GM21515 (cell line): ENCODE measurements around the gene HOXA2.

Experiments used
- ATAC-seq: cut with Tn5 transposase; IDR thresholded peaks from one replicate; pipeline ENCODE4 v1.9.1; 2021; ENCODE audit not compliant: unreplicated experiment

HOXA2 gene

DNA sequence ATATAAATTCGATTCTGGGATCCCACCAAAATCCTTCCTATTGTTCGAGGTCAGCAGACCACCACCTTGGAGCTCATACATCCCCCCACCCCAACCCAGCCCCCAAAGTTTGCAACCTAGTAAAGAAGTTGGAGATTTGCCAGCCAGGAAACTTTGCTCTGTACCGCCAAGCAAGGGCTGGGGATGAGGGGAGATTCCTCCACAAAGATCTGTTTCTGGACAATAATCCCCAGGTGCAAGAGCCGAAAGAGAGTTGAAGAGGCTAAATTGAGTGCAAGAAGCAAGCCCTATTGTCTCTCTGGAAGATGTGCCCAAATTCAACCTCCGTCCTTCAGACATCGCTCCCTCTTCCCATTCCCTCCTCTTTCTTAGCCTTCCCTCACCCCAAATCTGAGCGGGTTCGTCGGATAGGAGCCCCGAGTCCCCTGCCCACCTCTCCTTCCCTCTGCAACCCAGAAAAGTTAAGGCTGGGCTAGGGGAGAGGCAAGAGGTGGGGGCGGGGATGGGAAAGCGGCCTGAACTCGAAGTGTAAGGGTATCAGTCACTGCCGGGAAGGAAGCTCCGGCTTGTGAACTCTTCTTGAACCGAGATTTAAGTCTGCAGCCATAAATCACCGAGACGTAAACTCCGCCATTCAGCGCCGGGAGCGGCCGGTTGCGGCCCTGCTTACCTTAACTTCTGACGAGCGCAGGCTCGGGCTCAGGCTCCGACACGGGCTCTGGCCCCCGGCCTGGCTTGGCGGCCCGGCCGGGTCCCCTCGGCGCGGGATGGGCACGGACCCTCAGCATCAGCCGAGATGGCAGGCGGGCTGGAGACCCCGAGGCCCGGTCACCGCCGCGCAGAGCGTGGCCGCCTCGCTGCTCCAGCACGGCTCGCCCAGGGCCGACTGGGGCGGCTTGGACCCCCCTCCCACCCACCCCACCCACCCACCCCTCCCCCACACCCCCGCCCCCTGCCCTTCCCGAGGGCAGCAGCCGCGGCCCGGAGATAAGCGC, 10.8 kb upstream of the HOXA2 start:
- no peak for ATAC-seq

DNA sequence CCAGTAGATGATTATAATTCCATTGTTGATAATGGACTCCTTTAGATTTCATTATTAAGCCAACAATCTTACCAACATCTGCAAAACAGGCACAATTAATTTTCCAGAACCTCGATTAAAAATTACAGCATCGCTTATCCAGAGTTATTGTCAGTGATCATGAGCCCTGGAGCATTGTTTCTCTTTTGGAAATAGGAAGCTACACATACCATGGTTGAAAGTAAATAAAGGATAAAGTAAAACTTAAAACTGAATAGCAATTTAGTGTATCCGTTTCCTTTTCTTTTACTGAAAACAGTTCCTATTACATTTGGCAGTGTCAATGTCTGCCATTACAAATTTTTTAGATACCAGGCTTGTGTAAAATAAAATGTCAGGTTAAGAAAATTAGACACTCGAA, 9.9 kb upstream of the HOXA2 start:
- ATAC-seq: no peak

GRCh38 chr7:27111751-27112277, 9.3 kb upstream of the HOXA2 start:
- ATAC-seq: no peak

DNA sequence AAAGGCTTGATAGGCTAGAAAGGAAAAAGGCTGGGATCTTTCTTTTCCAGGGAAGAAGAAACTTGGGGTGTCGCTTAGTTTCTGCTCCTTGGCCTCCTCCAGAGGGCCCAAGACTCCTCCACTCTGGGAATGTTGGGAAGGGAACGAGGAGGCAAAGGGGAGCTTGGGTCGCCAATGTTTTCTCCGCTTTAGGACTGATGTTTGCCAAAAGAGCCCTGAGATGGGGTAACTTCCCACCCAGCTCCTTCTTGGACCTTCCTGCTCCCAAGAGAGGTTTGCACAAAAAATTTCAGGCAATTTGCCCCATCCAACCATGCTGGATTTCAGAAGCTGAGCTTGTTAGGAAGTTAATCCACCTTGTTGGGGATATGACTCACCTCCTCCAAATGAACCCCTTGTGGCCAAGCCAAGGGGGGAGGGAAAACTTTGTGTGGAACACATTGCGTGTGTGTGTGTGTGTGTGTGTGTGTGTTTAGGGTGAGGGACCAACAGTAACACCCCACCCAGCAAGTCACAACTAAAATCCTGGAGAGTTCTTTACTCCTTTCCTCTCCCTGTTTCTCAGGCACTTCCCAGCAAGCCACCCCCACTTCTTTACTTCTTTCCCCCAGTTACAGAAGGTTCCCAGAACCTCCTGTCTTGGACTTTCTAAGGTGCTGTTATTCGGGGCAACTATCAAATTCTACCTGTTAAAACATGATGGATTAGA, 8.7 kb upstream of the HOXA2 start:
- no peak for ATAC-seq

GRCh38 chr7:27110186-27111031, 7.9 kb upstream of the HOXA2 start:
- no peak for ATAC-seq

GRCh38 chr7:27109466-27110185, 7.1 kb upstream of the HOXA2 start:
- no peak for ATAC-seq

DNA sequence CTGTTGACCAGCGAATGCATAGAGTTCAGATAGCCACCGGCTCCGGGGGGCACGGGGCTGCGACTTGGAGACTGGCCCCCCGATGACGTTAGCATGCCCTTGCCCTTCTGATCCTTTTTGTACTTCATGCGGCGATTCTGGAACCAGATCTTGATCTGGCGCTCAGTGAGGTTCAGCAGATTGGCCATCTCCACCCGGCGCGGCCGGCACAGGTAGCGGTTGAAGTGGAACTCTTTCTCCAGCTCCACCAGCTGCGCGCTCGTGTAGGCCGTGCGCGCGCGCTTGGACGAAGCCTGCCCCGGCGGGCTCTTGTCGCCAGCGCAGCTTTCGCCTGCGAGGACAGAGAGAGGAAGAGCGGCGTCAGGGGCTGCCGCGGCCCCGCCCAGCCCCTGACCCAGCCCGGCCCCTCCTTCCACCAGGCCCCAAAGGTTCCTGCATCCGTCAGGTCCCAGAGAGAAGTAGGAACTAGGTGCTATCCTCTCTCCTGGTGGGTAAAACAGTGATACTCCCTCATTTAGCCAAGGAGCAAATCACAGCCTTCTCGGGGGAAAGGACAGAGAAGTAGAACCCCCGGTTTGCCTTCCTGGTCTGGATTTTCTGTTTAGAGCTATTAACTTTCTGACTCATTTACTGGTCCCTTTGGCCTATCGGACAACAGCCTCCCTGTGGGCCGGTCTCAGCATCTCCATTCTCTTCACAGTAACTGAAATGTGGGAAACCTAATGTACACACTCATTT, 6.1 kb upstream of the HOXA2 start:
- ATAC-seq: no peak

DNA sequence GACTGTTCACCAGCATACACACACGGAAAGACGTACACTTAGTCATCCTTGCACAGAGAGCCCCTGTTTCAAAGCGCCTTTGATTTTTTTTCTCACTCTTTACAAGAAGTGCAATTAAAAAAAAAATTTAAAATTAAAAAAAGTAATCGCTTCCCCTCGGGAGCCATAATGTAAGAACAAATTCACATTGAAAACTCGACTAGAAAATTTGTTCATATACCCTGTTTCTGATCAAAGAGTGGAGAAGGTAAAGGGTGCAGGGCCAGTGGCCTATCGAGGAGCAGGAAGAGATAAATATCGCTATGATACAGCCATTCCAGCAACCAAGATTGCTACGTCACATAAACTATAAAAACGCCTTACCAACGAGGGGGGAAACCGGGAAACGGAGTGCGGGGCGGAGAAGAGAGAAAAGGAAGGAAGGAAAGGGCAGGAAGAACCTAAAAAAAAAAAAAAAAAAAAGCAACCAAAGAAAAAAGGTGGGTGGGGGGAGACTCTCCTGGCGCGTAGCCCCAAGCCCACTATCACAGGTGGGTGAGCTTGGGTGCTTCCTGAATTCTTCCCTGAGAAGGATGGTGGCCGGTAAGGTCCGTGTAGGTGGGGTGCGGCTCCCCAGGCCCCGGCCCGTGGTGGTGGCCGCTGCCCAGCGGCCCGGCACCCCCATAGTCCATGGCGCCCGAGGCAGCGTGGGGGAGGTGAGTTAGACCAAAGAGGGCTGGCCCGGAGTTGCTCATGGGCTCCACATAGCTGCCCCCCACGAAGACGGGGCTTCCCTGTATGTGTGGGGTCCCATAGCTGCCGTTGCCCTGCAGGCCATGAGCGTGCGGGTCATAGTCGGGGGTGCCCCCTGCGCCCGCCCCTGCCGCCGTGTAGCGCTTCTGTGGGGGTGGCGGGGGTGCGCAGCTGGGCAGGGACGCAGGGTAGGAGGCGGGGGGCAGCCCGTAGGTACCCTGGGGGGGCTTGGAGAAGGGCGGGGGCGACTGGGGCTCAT, 5.2 kb upstream of the HOXA2 start:
- ATAC-seq: no peak

- ATAC-seq: no peak
These were observed 4.4 kb upstream of the HOXA2 start for GRCh38 chr7:27106901-27107240.

DNA sequence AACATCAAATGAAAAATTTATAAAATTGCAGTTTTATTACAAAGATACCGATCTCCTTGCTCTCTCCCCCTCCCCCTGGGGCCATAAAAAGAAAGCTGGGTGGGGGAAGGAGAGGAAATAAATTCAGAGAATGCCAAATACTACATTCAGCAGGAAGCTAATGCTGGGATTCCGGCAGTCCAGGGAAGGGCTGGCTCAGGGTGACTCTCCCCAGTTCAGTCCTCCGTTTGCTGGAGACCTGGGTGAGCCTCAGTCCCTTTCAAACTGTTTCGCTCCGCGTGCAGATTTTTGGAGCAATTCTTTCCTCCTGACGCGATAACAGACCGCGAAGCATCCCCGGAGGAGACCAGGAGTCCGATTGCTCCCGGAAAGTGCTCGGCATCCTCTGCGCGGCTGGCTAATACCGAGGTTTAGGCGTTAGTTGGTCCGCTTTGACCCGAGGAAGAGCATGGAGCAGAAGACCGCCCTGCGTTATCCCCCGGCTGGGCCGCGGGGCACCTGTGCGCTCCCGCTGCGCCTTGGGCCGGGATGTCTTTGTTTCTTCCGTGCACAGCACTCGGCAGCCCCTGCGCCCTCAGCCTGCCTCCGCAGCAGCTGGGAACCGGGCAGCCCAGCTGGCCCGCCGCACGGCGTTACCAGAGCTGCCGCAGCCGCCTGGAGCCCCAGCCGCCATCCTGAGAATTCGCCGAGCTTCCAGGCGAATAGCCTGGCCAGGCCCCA, 3.9 kb upstream of the HOXA2 start:
- ATAC-seq: no peak

DNA sequence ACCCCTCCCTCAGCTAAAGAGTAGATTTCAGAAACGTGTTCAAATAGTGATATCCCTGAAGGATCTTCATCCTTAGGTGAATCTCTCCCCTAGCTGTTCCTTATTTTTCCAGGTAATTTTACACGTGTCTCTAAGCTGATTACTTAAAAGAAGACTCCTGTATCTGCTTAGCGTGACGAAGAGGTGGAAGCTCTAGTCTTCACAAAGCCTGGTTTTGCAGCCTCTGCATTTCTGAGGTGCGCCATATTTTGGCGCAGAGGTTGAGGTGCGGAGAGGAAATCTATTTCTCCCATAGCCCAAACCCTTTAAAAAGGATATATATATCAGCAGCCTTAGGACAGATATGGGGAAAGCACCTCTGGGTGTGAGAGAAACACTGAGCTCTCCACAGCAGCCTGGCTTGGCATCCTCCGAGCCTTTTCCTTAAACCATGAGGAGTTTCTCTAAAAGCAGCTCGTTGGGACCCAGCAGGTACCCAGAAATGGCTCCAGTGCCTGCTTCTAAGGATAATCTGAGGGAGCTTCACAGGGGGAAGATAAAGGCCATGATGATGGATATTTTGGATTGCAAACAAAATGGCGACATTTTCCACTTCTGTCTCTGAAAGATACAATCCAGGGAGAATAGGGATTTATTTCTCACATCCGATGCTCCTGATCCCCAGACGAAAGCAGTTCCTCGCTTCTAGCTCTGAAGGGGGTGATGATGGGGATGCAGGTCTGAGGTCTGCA, 3.0 kb upstream of the HOXA2 start:
- ATAC-seq: no peak

DNA sequence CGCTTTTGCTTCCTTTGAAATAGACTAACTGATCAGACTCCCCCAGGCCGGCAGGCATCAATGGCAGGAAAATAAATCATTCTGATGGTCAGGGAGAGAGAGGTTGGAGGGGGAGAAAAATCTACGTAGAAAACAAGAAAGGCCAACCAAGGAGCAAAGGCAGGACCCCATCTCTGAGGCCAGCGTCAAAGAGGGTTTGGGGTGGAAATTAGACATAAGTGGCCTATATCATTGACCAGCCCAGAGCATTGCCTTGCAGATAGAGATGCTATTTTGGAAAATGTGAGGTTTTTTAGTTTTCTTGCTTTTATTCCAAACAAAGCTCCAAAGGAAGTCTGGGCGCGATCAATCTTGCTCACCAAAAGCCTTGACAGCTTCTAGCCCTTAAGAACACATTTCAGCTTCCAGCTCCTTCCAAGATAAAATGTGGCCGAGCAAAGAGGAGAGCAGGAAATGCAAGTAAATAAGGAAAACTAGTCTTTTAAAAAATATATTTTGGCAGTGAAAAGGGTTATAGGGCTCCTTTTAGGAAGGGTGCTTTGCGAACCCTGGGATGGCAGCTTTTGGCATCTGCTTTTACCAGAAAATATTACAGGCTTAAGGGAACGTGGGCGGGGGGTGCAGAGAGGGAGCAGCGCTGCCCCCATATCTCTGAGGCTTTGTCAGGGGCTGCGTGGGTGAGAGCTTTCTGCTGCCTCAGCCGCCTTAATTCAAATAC, 2.0 kb upstream of the HOXA2 start:
- no peak for ATAC-seq

DNA sequence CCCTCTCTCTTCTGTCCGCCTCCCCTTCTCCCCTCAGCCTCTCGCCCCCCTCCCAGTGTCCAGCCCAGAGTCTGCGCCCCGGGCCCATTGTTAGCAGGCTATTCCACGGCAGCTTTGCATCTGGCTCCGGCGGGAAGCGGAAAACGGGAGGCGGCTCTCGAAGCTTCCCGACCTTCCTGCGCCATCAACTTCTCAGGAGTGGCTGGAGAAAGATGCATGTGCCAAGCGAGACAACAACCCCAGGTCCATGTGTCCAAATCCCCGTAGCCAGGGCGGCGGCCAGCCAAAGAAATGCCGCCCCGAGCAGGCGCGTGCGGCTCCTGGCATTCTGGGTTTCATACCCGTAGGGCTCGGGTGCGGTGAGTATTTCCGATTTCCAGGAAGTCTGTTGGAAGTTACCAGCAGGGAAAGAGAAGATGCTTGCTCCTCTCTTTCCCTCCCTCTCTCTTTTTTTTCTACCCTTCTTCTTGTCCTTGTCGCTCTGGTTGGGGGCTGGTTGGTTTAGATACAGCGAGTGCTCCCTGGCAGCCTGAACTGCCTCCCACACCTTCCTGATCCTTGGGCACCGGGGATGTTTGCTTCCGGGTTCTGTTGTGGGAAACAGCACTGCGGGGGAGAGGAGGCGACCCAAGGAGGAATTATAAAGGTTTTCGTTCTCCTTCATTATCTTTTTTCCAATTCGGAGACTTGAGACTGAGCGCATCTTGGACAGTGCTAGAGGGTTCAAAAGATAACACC, 1.2 kb upstream of the HOXA2 start:
- no peak for ATAC-seq

DNA sequence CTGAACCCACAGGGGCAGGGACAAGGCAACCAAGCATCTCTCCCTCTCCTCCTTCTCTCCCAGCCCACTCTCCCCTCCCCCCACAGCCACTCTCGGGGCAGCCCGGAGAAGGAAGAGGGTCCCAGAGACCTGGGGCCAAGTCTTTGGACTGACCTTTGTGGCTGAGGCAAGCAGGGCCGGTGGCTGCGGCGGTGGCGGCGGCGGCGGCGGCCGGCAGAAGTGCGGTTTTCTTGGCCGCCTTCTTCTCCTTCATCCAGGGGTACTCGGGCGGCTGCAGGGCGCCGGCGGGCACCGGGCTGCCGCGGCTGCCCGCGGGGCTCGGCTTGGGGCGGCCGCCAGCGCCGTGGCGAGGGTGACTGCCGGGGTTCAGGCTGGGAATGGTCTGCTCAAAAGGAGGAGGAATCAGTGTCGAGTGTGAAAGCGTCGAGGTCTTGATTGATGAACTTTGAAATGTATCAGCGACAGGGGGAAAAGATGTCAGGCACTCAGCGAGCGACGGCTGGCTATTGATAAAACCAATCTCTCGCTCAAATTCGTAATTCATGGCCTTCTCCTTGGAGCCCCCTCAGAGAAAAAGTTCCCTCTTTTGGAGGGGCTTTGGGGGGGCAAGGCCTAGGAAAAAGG, 414 bp downstream of the HOXA2 start:
- ATAC-seq: no peak

GRCh38 chr7:27101171-27101956, 1.1 kb downstream of the HOXA2 start:
- no peak for ATAC-seq
